PC-3 (cell line): Measurements from ENCODE around the gene FUT2.

Experiments used
- CTCF ChIP-seq: fragments of 300-600 bp; sonication (generic); conservative IDR thresholded peaks from 2 replicates; pipeline ENCODE4 v1.5.1; 2017; ENCODE audit warnings: antibody characterized with exemption, low read depth, mild to moderate bottlenecking, low read length
- EZH2 ChIP-seq: fragments of 300-600 bp; sonication (generic); IDR thresholded peaks from one replicate; pipeline ENCODE4 v1.6.1; 2017; ENCODE audit warnings: antibody characterized with exemption, mild to moderate bottlenecking, low read length; ENCODE audit not compliant: unreplicated experiment
- EZH2phosphoT487 ChIP-seq: fragments of 300-600 bp; sonication (generic); IDR thresholded peaks from 2 replicates; pipeline ENCODE4 v1.6.1; 2018; ENCODE audit warnings: mild to moderate bottlenecking, antibody characterized with exemption, low read length, borderline replicate concordance

DNA sequence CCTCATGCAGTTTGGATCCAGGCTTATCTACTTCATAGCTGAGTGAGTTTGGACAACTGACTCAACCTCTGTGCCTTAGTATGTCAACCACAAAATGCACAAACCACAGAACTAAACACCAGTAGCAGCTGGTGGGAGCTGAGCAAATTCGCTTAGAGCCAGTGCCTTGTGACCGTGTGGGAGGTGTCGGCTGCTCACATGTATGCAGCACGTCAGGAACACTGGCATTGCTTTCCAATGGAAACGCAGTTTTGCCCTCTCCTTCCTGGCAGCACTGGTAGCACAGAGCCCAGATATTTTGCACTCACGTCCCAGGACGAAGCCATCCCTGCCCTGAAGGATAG is 14.7 kb upstream of the FUT2 start:
- TF ChIP-seq EZH2 (no peak), CTCF (no peak), EZH2phosphoT487 (no peak)
